Gastrocnemius medialis (tissue), 4 donors: Measurements from ENCODE around the gene PDE4B. TPM values are rescaled to one million over a fixed set of nuclear protein-coding genes. Genes with fewer than 3 reads are reported as not detected.

ENCODE experiments used
- ATAC-seq, 2 donors: fragments of 150-250 bp; one replicate each; pipeline ENCODE4 v1.9.1; 2016
- DNase-seq, 2 donors: peaks; one replicate each; pipeline ENCODE4 v3.0.0-alpha.2; 2019
- H3K27ac ChIP-seq, 4 donors: fragments of 200-600 bp; sonication (generic); 1 replicate in 1 of 4; 2 replicates in 3 of 4; pipeline ENCODE4 v1.5.1; 2016 to 2018; ENCODE audit warnings: mild to moderate bottlenecking in 2 of 4, moderate library complexity in 1 of 4
- H3K27me3 ChIP-seq, 3 donors: fragments of 200-600 bp; sonication (generic) in 2 of 3; 1 replicate in 1 of 3; 2 replicates in 2 of 3; pipeline versions ENCODE4 v1.5.1 to v1.6.0; 2016 to 2019; ENCODE audit warnings: mild to moderate bottlenecking in 1 of 3, moderate library complexity in 1 of 3
- H3K36me3 ChIP-seq, 2 donors: fragments of 200-600 bp; sonication (generic) in 1 of 2; one replicate each; pipeline ENCODE4 v1.5.1; 2017 to 2018
- H3K4me1 ChIP-seq, 2 donors: fragments of 200-600 bp; sonication (generic) in 1 of 2; one replicate each; pipeline ENCODE4 v1.5.1; 2016 to 2017; ENCODE audit warnings: mild to moderate bottlenecking in 2 of 2
- H3K4me3 ChIP-seq, 4 donors: fragments of 200-600 bp; sonication (generic) in 3 of 4; 1 replicate in 1 of 4; 2 replicates in 3 of 4; pipeline ENCODE4 v1.5.1; 2016 to 2019; ENCODE audit warnings: mild to moderate bottlenecking in 2 of 4
- H3K9me3 ChIP-seq, 3 donors: fragments of 200-600 bp; sonication (generic) in 2 of 3; 1 replicate in 1 of 3; 2 replicates in 2 of 3; pipeline ENCODE4 v1.5.1; 2016 to 2019
- POLR2A ChIP-seq, 2 donors: fragments of 450-650 bp; IDR thresholded peaks; one replicate each; pipeline ENCODE4 v1.6.1; 2017; ENCODE audit warnings: antibody characterized with exemption in 2 of 2, mild to moderate bottlenecking in 2 of 2, moderate library complexity in 2 of 2
- in situ Hi-C, 4 donors: fragments of 200-750 bp; cut with MboI; loops; one replicate each; pipeline versions ENCODE4 v1.15.0 to v1.8.0; 2017; ENCODE audit warnings: low sequenced_read_pairs in 4 of 4
- intact Hi-C: fragments of 100-400 bp; cut with DNase I; formaldehyde crosslinking; loops from one replicate; pipeline ENCODE4 v1.15.1; 2023; ENCODE audit warnings: low total_unique reads
- total RNA-seq, 4 donors: library from RNA; depleted of rRNA; stranded (reverse); fragments of >200 nt; gene quantifications; one replicate each; pipeline versions ENCODE4 v1.1.0 to v1.2.3, GENCODE V29; 2016
- TF ChIP-seq, protein P1 (sequence below), 5 experiments: fragments of 450-650 bp in 3 of 5; fragments of 200-600 bp in 2 of 5; sonication (generic) in 2 of 5; IDR thresholded peaks in 4 of 5; conservative IDR thresholded peaks in 1 of 5; 1 replicate in 4 of 5; 2 replicates in 1 of 5; pipeline ENCODE4 v1.5.1; 2016 to 2019; ENCODE audit warnings: antibody characterized with exemption in 5 of 5, mild to moderate bottlenecking in 3 of 5, moderate library complexity in 3 of 5

The PDE4B gene
- total RNA-seq, 4 donors from 2014 or later, result 4.5 to 8.5 (median 7.9) TPM

- no peak overlapping the region for H3K4me3 ChIP-seq
- H3K9me3 ChIP-seq, result no peaks in the 10 kb centered on the region
- peaks cover 0 to 7% of the 10 kb centered on the region in 2 donors for H3K4me1 ChIP-seq
- TF ChIP-seq, protein P1, sequence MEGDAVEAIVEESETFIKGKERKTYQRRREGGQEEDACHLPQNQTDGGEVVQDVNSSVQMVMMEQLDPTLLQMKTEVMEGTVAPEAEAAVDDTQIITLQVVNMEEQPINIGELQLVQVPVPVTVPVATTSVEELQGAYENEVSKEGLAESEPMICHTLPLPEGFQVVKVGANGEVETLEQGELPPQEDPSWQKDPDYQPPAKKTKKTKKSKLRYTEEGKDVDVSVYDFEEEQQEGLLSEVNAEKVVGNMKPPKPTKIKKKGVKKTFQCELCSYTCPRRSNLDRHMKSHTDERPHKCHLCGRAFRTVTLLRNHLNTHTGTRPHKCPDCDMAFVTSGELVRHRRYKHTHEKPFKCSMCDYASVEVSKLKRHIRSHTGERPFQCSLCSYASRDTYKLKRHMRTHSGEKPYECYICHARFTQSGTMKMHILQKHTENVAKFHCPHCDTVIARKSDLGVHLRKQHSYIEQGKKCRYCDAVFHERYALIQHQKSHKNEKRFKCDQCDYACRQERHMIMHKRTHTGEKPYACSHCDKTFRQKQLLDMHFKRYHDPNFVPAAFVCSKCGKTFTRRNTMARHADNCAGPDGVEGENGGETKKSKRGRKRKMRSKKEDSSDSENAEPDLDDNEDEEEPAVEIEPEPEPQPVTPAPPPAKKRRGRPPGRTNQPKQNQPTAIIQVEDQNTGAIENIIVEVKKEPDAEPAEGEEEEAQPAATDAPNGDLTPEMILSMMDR (IDR thresholded peaks at IDR 0.05 in 4 of 5, conservative IDR thresholded peaks at IDR 0.05 in 1 of 5), result no peak
- TF ChIP-seq POLR2A (IDR thresholded peaks at IDR 0.05), result no peak
- ATAC-seq, result no peak
- DNase-seq, result no peak
- H3K36me3 ChIP-seq, result no peaks in the 10 kb centered on the region
- intact Hi-C loops, result no loop called here
- no peaks in the 10 kb centered on the region for H3K27me3 ChIP-seq
- H3K27ac ChIP-seq, result no peak overlapping the region
- in situ Hi-C loops, result loop anchor here in 1 of 4 donors (25.0 kb wide), 1 partner anchor 492 kb away; no protein-coding TSS in a partner anchor
Measured at GRCh38 chr1:66245691-66246090, 453.0 kb downstream of the PDE4B start.

GRCh38 chr1:66246351-66247269 lies 453.9 kb downstream of the PDE4B start:
- Histone ChIP-seq H3K27me3 (no peaks in the 10 kb centered on the region), H3K9me3 (no peaks in the 10 kb centered on the region), H3K36me3 (no peaks in the 10 kb centered on the region), H3K4me3 (no peak overlapping the region), H3K4me1 (no peaks in the 10 kb centered on the region), H3K27ac (no peak overlapping the region)
- DNase-seq (no peak), ATAC-seq (no peak)
- TF ChIP-seq, protein P1 (IDR thresholded peaks at IDR 0.05 in 4 of 5, conservative IDR thresholded peaks at IDR 0.05 in 1 of 5), result no peak
- no peak for TF ChIP-seq POLR2A (IDR thresholded peaks at IDR 0.05)
- intact Hi-C loops, result no loop called here
- in situ Hi-C loops, result loop anchor here in 1 of 4 donors (25.0 kb wide), 1 partner anchor 491 kb away; no protein-coding TSS in a partner anchor

DNA sequence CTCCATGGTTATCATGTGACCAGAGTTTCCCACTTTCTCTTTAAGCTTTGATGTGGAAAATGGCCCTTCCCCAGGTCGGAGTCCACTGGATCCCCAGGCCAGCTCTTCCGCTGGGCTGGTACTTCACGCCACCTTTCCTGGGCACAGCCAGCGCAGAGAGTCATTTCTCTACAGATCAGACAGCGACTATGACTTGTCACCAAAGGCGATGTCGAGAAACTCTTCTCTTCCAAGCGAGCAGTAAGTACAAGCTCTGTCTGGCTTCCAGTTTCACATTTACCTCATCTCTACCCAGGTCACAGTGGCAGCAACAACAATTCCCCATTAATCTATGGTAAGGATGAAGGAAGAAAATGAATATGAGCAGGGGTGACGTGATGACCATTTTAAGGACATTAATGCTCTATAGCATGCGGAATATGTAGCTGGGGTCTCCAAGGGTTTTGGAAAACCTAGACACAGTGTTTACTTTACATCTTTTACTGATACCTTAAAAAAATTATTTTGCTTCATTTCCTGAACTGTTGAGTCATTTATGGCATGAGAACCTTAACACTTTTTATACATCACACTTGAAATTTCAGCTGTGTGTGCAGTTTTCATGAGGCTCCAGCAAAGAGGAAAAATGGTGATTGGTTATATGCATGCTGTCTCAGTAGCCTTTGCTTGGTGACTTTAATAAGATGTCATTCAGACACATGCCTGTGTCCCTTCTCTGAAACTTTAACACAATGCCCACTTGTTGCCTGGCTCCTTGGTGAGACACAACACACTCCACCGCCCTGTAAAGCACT lies 454.9 kb downstream of the PDE4B start:
- in situ Hi-C loops, result loop anchor here in 1 of 4 donors (25.0 kb wide), 1 partner anchor 490 kb away; no protein-coding TSS in a partner anchor

DNA sequence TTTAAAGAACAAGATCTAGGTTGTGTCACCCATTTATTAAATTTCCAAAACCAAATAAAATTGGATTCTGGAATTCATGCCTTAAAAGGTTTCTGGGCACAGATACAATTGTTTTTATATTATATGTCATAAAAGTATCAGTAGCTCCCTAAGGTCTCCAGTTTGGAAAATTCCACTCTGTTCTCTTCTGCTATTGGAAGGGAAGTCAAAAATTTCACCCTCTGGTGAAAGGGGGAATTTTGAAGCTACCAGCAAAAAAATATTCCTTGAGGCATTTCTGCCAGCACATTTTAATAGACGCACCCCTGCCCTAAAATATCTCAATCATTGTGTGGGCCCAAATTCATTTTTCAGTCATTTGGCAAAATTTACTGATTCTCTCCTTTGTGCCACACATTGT lies 455.6 kb downstream of the PDE4B start:
- Histone ChIP-seq H3K27me3 (no peaks in the 10 kb centered on the region), H3K4me1 (peaks cover 0 to 3% of the 10 kb centered on the region in 2 donors), H3K9me3 (no peaks in the 10 kb centered on the region), H3K27ac (no peak overlapping the region), H3K4me3 (no peak overlapping the region), H3K36me3 (no peaks in the 10 kb centered on the region)
- no peak for ATAC-seq
- TF ChIP-seq, protein P1 (IDR thresholded peaks at IDR 0.05 in 4 of 5, conservative IDR thresholded peaks at IDR 0.05 in 1 of 5), result no peak
- TF ChIP-seq POLR2A (IDR thresholded peaks at IDR 0.05), result no peak
- in situ Hi-C loops (loop anchor here in 1 of 4 donors (25.0 kb wide), 1 partner anchor 489 kb away; no protein-coding TSS in a partner anchor), intact Hi-C loops (no loop called here)
- no peak for DNase-seq

More for the DNA sequence above, 454.9 kb downstream of the PDE4B start:
- Histone ChIP-seq H3K4me1 (no peaks in the 10 kb centered on the region), H3K27me3 (no peaks in the 10 kb centered on the region), H3K36me3 (no peaks in the 10 kb centered on the region), H3K9me3 (no peaks in the 10 kb centered on the region), H3K4me3 (no peak overlapping the region), H3K27ac (no peak overlapping the region)
- TF ChIP-seq POLR2A (IDR thresholded peaks at IDR 0.05), result no peak
- TF ChIP-seq, protein P1 (IDR thresholded peaks at IDR 0.05 in 4 of 5, conservative IDR thresholded peaks at IDR 0.05 in 1 of 5), result no peak
- no peak for ATAC-seq
- intact Hi-C loops, result no loop called here
- DNase-seq, result no peak
